NCI-H526 treated with DMSO at 0.1 percent for 48 hours (cell line): ENCODE measurements around the gene CLOCK.
"Not testable (repeated sequence)": the region's sequence is repeated elsewhere in the genome, so short reads cannot be mapped to it uniquely, and the experiment has no call there.

Experiments used
- DNase-seq: peaks from one replicate; lab custom pipeline; 2025; lab: John Stamatoyannopoulos, UW

The CLOCK gene, protein sequence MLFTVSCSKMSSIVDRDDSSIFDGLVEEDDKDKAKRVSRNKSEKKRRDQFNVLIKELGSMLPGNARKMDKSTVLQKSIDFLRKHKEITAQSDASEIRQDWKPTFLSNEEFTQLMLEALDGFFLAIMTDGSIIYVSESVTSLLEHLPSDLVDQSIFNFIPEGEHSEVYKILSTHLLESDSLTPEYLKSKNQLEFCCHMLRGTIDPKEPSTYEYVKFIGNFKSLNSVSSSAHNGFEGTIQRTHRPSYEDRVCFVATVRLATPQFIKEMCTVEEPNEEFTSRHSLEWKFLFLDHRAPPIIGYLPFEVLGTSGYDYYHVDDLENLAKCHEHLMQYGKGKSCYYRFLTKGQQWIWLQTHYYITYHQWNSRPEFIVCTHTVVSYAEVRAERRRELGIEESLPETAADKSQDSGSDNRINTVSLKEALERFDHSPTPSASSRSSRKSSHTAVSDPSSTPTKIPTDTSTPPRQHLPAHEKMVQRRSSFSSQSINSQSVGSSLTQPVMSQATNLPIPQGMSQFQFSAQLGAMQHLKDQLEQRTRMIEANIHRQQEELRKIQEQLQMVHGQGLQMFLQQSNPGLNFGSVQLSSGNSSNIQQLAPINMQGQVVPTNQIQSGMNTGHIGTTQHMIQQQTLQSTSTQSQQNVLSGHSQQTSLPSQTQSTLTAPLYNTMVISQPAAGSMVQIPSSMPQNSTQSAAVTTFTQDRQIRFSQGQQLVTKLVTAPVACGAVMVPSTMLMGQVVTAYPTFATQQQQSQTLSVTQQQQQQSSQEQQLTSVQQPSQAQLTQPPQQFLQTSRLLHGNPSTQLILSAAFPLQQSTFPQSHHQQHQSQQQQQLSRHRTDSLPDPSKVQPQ

DNA sequence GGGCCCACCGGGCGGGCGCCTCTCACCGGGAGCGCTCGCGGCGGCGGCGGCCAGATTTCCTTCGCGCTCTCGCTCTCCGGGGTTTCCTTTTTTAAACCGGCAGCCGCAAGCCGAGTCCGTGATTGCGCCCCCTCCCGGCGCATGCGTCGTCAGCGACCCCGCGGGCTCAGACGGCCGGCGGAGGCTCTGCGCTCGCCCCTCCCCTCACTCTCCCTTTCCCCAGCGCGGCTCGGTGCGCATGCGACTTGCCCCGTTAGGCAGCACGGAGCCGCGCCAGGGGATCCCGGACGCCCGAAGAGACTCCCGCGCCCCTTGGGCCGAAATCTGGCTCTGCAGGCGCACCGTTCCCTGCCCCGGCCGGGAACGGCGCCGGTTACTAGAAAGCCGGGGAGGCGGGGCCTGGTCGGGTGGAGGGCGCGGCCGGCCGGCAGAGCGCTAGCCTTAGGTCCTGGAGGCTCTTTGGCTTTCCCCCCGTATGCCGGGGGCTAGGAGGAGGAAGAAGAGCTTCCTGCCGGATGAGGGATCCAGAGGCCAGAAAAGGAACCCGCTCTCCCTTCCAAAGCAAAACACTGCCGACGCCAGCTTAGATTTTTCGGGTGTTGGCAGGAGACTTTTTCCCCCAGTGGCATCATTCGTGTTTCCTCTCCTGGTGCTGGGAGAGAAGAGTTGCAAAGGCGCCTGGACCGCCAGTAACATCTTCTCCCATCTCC lies at the start of gene CLOCK:
CLOCK (minus strand) TSS at position 154 of the 710 bp plus-strand sequence. CDS start 64,124 bp downstream, outside the sequence.
- DNase-seq, result peak; percentile 87

DNA sequence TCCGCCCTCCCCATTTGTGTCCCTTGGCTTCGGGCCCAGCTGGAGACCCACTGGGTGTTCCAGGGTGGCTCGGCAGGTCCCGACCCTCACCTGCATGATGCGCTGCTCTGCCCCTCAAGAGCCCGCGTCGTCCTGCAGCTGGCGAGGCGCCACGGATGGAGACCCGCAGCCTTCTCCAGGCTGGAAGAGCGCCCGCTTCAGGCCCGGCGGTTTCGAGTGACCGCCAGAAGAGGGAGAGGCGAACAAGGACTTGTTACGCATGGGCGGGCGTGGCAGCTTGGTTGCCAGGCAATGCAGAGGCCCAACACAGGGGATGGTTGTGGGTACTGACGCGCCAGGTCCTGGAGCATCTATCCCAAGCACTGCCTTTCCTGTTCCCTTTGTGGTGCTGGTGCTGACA lies 45.3 kb upstream of the CLOCK start, which contains the start of gene PDCL2:
PDCL2 (minus strand) TSS at position 232 of the 400 bp plus-strand sequence; CDS start at position 96, 136 bp downstream.
- DNase-seq, result peak; percentile 15

DNA sequence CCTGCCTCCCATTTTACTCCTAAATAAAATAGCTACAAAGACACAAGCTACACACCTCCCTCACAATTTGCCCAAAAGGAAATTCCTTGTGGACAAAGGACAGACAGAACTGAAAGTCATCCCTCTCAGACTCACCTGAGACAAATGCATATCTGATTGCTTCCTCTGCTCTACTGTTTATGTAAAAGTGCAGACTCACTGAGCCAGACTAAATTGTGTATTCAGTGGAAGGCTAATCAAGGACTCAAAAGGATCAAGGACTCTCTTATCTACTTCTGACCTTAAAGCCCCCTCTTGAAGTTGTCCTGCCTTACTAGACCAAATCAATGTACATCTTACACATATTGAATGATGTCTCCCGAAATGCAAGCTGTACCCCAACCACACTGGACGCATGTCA lies 41.5 kb upstream of the CLOCK start:
- DNase-seq, result no peak

DNA sequence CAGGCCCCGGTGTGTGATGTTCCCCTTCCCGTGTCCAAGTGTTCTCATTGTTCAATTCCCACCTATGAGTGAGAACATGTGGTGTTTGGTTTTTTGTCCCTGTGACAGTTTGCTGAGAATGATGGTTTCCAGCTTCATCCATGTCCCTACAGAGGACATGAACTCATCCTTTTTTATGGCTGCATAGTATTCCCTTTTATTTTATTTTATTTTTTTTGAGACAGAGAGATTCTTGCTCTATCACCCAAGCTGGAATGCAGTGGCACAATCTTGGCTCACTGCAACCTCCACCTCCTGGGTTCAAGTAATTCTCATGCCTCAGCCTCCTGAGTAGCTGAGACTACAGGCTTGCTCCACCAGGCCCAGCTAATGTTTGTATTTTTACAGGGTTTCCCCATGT lies 36.1 kb upstream of the CLOCK start:
- DNase-seq, result not testable (repeated sequence)

DNA sequence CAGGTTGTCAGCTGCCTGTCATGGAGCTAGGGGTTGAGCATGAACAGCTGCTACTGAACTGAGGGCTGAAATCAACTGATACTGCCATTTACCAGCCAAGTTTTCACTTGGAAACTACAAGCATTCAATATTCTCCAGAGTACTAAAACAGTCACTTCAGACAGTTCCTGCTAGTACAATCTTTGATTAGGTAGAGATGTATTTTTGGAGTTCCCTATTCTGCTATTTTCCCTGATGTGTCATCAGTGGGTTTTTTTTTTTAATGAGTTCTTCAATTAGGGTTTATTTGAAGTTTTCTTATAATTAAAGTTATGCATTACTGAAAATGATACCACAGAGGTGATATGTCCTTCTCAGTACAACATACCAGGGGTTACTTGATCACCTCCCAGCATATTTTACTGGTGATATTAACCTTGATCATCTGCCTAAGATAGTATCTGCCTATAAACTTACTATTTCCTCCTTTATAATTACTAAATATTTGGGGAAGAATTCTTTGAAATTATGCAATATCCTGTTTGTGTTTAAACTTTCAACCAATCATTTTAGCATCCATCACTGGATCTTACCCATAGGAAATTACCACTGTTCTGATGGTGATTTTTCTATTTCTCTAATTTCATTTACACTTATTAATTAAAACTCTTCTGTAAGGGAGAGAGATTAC lies 31.8 kb upstream of the CLOCK start:
- no peak for DNase-seq

DNA sequence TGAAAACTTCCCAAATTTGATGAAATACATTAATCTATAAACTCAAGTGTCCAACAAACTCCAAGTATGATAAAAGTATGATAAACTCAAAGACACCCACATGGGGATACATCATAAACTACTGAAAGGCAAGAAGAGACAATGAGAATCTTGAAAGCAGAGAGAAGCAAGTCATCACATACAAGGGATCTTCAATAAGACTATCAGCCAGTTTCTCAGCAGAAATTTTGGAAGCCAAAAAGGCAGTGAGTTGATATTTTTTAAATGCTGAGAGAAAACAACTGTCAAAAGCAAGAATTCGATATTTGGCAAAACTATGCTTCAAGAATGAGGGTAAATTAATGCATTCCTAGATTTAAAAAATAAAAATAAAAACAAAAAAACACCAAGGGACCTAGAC lies 28.8 kb upstream of the CLOCK start:
- DNase-seq, result no peak

DNA sequence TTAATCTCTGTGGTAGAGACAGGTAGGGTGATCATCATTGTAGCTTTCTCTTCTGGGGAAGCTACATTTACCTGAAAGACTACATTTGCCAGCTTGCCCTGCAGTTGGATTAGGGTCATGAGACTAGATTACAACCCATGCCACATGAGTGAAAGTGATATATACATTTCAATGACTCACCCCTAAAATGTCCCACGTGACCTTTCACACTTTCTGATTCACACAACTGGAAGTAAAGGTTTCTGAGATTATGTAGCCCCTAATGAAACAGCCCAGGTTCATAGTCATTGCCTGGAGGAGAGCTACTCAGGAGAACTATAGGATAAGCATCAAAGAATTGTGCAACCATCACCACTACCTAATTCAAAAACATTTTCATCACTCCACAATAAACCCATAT lies 27.5 kb upstream of the CLOCK start:
- DNase-seq, result no peak

DNA sequence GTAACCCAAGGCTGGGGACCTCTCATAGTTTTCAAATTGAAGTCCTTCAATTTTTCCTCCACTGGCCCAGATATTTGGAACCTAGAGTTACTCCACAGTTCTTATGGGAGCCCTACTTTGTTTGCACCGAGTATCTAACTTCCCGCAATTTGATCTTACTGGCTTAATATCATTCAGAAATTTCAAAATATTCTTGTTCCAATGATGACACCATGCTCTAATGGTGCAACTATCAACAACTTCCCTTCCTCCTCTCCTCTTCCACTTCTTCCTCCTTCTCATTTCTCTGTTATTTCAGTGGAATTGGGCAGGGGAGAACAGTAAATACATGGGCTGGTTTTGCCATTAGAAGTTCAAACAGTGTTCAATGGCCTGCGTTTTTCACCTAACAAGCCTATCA lies 25.1 kb upstream of the CLOCK start:
- no peak for DNase-seq

DNA sequence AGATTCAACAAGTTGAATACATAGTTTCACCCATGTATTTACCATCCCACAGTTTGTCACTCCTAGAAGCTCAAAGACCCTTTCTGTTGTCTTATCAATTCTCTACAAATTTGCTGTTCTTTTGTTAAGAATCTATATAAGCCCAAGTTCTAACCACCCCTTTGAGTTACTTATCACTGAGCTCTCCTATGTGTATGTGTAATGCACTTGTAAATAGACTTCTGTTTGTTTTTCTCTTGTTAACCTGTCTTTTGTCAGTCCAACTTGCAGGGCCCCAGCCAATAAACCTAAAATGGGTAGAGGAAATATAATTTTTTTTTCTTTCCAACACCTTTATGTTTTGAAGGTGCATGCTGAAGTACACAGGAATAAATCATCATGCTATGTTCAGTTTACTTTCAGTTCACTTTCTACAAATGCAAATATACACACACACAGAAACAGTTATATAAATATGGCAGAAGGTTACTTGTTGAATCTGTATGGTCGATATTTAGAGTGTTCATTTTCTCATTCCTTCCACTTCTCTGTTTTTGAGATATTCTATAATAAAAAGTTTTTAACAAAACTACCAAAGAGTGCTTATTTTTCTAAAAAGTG lies 22.3 kb upstream of the CLOCK start:
- DNase-seq, result no peak

DNA sequence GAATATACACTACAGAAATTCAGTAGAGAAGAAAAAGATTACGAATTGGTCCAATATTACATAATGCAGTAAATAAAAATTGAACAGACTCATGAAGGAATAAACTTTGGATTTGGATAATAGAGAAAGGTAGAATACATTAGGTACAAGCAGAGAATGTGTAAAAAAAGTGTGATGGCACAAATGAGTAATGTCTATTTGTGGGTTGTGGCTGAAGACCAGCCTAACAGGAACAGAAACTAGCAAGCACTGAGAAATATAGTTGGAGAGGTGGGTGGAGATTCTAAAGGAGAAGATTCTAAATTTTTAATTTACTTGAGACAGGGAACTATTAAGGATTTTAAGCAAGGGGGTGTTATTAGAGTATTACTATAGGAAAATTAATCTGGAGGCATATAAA lies 15.2 kb upstream of the CLOCK start:
- no peak for DNase-seq

DNA sequence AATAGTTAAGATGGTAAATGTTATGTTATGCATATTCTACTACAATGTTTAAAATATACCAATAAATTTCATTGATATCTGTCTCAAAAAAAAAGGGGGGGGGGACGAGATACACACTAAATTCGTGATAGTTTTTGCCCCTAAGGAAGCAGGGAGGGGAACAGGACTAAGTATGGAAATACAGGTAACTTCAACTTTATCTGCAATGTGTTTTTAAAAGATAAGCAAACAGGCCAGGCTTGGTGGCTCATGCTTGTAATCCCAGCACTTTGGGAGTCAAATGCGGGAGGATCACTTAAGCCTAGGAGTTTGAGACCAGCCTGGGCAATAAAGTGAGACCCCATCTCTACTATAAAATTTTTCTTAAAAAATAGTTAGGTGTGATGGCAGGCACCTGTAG lies 13.4 kb upstream of the CLOCK start:
- DNase-seq, result no peak

DNA sequence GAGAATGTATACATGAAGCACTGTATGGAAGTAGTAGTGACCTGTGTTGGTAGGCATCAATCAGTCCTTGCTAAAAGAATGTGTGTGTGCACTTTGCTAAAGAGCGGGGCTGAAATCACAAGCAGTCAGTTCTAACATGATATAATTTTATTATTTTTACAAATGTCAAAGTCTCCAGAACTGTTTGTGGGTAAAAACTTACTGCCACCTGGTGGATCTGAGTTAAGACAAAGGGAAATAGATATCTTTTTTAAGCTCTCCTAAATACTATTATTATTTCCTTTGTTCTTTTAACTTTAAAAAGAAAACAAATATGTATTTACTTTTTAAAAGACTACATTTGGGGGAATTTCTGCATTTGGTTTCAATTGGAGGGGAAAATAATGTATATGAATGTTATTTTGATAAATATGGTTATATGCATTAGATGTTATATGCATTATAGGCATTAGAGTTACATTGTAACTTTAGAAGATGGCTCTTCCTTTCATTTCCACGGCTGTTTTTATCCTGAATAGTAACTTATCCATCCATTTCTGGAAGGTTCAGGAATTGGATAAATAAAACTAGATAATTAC lies 7.8 kb upstream of the CLOCK start:
- no peak for DNase-seq

DNA sequence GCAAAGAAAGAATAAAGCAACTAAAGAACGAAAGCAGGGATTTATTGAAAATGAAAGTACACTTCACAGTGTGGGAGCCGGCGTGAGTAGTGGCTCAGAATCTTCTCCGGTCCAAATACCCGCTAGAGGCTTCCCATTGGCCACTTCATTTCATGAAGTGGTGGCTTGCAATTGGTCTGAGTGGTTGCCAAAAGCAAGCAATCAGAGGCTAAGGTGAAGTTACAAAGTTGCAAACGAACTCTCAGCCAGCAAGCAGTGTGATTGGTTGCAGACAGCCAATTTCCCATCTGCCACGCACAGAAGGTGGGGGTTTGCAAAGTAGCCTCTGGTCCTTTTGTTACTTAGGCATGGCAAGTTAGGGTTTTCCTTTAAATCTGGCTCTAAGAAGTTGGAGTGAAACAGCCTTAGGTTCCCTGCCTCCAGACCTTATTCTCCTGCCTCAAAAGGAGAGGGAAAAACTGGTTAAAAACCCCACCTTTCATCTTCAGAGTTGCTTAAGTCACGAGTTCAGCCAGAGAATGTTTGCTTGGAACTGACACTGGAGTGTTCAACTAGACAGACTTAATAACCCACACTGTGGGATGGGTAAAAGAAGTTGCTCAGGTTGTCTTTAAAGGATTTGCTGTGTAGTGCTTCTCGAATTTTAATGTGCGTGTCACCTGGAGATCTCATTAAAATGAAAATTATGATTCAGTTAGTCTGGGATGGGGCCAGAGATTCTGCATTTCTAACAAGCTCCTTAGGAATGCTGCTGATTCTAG lies 6.9 kb upstream of the CLOCK start:
- DNase-seq, result no peak

DNA sequence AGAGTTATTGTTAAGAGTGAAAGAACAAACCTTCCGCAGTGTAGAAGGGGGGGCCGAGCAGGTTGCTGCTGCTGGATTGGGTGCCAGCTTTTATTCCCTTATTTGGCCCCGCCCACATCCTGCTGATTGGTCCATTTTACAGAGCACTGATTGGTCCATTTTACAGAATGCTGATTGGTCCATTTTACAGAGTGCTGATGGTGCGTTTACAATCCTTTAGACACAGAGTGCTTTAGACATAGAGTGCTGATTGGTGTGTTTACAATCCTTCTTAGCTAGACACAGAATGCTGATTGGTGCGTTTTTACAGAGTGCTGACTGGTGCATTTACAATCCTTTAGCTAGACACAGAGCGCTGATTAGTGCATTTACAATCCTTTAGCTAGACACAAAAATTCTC lies 5.3 kb upstream of the CLOCK start:
- not testable (repeated sequence) for DNase-seq

DNA sequence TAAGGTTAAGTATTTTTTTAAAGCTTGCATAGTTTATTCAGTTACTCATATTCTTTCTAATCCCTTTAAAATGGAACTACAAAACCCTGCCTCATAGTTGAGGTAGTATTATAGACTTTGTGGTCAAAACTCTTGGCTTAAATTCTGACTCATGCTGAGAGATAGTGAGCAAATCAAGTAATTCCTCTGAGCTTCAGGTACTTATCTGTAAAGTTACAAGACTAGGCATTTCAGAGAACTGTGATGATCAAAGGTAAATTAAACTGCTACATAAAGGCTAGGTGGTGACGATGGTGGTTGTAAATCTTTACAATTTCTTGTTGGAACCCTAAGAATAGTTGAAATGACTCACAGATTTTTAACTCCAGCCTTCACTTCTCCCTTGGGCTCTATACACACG lies 3.2 kb upstream of the CLOCK start:
- no peak for DNase-seq

DNA sequence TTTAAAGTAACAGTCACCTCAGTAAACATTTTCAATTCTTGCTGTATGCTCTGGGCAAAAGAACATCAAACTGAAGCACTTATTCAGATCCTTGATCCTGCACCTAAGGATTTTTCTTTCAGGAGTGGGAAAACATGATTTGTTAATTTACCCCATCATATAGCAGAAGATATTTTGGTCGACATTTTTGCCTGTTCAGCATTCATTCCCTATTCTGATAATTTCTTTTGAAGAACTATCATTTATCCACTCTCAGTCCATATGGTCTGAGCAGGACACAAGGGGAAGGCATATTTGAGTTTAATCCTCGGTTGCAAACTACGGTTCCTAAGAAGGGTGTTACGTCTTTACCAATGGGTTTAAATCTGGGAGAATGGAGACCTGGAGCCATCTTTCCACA lies 1.2 kb upstream of the CLOCK start:
- no peak for DNase-seq

DNA sequence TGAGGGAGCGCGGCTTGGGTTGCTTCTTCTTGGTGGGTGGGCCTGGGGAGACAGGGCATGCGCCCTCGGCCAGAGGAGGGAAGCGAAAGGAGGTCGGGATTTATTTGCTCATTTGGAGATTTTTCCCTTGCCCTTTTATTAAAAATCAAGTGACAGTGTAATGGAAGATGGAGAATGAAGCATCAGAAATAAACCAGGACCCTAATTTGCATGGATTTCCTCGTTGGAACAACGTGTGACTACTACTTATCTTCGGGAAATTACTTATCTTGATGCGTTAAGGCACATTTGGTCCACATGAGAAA lies 709 bp upstream of the CLOCK start:
- no peak for DNase-seq

DNA sequence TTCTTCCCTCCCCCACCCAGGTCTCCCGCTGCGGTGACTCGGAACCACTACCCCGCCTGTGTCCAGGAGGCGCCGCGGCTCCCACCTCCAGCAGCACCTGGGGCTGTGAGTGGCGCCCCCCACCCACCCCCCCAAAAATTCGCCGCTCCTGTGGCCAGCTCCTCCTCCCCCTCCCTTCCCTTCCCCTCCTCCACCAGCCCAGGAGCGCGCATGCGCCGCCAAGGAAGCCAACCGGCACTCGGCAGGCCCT lies 278 bp downstream of the CLOCK start:
- DNase-seq, result no peak

DNA sequence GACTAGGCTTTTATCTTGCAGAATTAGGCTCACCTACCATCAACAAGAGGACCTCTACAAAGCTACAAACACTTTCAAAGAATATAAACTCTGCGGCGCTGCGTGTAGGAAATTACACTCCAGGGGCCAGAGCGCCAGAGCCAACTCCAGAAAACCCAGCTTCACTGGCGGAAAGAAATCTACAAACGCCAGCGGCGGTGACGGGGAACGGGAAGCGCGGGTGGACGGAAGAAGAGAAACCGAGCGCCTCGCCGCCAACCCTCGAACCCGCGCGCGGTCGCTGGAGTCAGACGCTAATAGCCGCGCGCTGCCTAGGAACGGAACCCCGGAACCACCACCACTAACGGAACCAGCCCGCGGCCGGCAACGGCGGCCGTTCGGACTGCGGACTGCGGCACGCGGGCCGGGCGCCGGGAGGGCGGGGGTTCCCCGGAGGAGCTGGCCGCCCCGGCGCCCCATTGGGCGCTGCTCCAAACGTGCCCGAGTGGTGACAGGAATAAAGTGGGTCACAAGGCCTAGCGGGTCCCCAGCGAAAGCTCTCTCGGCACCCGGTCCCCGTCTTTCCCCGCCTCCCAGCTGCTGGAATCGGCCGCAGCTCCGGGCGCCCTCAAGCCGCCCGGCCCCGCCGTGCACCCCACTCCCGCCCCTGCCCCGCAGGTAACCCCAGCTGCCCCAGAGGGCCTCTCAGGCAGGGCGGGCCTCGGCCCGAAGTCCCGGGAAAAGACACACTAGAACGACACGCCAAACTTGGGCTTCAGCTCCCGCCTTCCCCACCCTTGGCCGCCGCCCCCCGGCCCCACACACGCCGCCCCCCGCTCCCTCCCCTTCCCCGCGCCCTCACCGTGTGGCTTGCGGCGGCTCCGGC lies 836 bp downstream of the CLOCK start:
- DNase-seq, result peak; percentile 78

DNA sequence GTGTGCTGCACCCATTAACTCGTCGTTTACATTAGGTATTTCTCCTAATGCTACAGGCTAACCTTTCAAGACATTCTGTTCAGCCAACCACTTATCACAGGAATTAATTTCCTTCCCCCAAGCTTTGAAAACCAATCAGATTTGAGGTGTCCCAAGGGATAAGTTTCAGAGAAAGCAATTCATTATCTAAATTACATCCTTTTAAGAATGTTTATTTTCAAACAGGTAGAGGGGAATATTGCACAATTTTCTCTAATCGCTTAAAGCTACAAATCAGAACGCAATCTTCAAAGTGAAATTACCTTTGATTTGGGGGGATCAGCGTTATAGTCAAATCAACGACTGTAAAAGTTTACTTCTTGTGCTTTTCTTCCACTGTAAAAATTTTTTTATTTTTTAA lies 1.6 kb downstream of the CLOCK start:
- DNase-seq, result no peak
